Fibroblast of lung (primary cell): Measurements from ENCODE around the gene PPP1R9B. TPM values are rescaled to one million over a fixed set of nuclear protein-coding genes. Genes with fewer than 3 reads are reported as not detected.

Source experiments
- DNase-seq, 2 donors: peaks; one replicate each; pipeline versions ENCODE4 v3.0.0 to v3.0.0-alpha.2; 2010; ENCODE audit warnings: low read depth in 2 of 2
- H2AFZ ChIP-seq: 2 replicates; pipeline ENCODE4 v1.5.1; 2012; ENCODE audit warnings: low read length, control low read depth, inconsistent platforms
- H3K27ac ChIP-seq: 2 replicates; pipeline ENCODE4 v1.5.1; 2011; ENCODE audit warnings: low read length, control low read depth; ENCODE audit not compliant: insufficient read depth
- H3K27me3 ChIP-seq: 2 replicates; pipeline ENCODE4 v1.5.1; 2011; ENCODE audit warnings: mild to moderate bottlenecking, low read length; ENCODE audit not compliant: control insufficient read depth, insufficient read depth
- H3K36me3 ChIP-seq: 2 replicates; pipeline ENCODE4 v1.5.1; 2011; ENCODE audit warnings: low read length; ENCODE audit not compliant: control insufficient read depth, insufficient read depth
- H3K4me1 ChIP-seq: 2 replicates; pipeline ENCODE4 v1.5.1; 2011; ENCODE audit warnings: low read length; ENCODE audit not compliant: control insufficient read depth, insufficient read depth; ENCODE audit errors: extremely low read depth
- H3K4me2 ChIP-seq: 2 replicates; pipeline ENCODE4 v1.5.1; 2011; ENCODE audit warnings: low read length, control low read depth; ENCODE audit not compliant: insufficient read depth; ENCODE audit errors: extremely low read depth
- H3K4me3 ChIP-seq, 4 experiments: fragments of 200-600 bp in 1 of 4; sonication (generic) in 1 of 4; replicated peaks in 1 of 4; 2 replicates each; pipeline ENCODE4 v1.5.1; 2011 to 2016; ENCODE audit warnings: low read length in 4 of 4, low read depth in 3 of 4, mild to moderate bottlenecking in 3 of 4, control low read depth in 2 of 4, inconsistent platforms in 1 of 4, mixed read lengths in 1 of 4; ENCODE audit not compliant: insufficient read depth in 1 of 4; ENCODE audit errors: control extremely low read depth in 1 of 4
- H3K79me2 ChIP-seq: 2 replicates; pipeline ENCODE4 v1.5.1; 2012; ENCODE audit warnings: mild to moderate bottlenecking, low read length, inconsistent platforms; ENCODE audit not compliant: control insufficient read depth, insufficient read depth
- H3K9ac ChIP-seq: 2 replicates; pipeline ENCODE4 v1.5.1; 2011; ENCODE audit warnings: mild to moderate bottlenecking, low read length, control low read depth; ENCODE audit not compliant: insufficient read depth
- H3K9me3 ChIP-seq: 2 replicates; pipeline ENCODE4 v1.5.1; 2012; ENCODE audit warnings: low read depth, low read length; ENCODE audit not compliant: control insufficient read depth, insufficient read depth
- H4K20me1 ChIP-seq: 2 replicates; pipeline ENCODE4 v1.5.1; 2011; ENCODE audit warnings: low read length; ENCODE audit not compliant: control insufficient read depth, insufficient read depth; ENCODE audit errors: extremely low read depth
- EZH2 ChIP-seq: IDR thresholded peaks from 2 replicates; pipeline ENCODE4 v1.5.1; 2012; ENCODE audit warnings: low read length, control low read depth, mild to moderate bottlenecking; ENCODE audit errors: missing control alignments
- polyA plus RNA-seq, 2 donors: library from polyadenylated mRNA; depleted of rRNA in 1 of 2; stranded (reverse) in 1 of 2; unstranded in 1 of 2; fragments of >200 nt; gene quantifications; 2 replicates each; pipeline ENCODE4 v1.2.1, GENCODE V29; 2011 to 2012; ENCODE audit warnings: missing spikeins in 1 of 2
- total RNA-seq: library from RNA; depleted of rRNA; stranded (reverse); fragments of >200 nt; gene quantifications from 2 replicates; pipeline ENCODE4 v1.2.1, GENCODE V29; 2014
- TF ChIP-seq, protein P1 (sequence below), 2 donors: IDR thresholded peaks in 1 of 2; conservative IDR thresholded peaks in 1 of 2; 1 replicate in 1 of 2; 2 replicates in 1 of 2; pipeline ENCODE4 v1.5.1; 2011 to 2012; ENCODE audit warnings: low read length in 2 of 2, control low read depth in 1 of 2, inconsistent platforms in 1 of 2, low read depth in 1 of 2, mild to moderate bottlenecking in 1 of 2

PPP1R9B gene
- total and polyA plus RNA-seq, 2 donors (not counting 1 experiment from before 2014, with no cell fraction given), result 22.1 to 41.5 TPM

GRCh38 chr17:50177983-50178834 lies 27.7 kb upstream of the PPP1R9B start:
- Histone ChIP-seq H3K4me2 (peak overlapping the region; percentile 33), H2AFZ (no peak overlapping the region), H3K4me3 (no peak overlapping the region), H4K20me1 (no peaks in the 10 kb centered on the region), H3K36me3 (peaks cover 4% of the 10 kb centered on the region), H3K27me3 (no peaks in the 10 kb centered on the region), H3K79me2 (no peaks in the 10 kb centered on the region), H3K9ac (peak overlapping the region; percentile 54), H3K9me3 (no peaks in the 10 kb centered on the region), H3K27ac (peak overlapping the region; percentile 92), H3K4me1 (peaks cover 25% of the 10 kb centered on the region)
- no peak for TF ChIP-seq EZH2
- TF ChIP-seq, protein P1, sequence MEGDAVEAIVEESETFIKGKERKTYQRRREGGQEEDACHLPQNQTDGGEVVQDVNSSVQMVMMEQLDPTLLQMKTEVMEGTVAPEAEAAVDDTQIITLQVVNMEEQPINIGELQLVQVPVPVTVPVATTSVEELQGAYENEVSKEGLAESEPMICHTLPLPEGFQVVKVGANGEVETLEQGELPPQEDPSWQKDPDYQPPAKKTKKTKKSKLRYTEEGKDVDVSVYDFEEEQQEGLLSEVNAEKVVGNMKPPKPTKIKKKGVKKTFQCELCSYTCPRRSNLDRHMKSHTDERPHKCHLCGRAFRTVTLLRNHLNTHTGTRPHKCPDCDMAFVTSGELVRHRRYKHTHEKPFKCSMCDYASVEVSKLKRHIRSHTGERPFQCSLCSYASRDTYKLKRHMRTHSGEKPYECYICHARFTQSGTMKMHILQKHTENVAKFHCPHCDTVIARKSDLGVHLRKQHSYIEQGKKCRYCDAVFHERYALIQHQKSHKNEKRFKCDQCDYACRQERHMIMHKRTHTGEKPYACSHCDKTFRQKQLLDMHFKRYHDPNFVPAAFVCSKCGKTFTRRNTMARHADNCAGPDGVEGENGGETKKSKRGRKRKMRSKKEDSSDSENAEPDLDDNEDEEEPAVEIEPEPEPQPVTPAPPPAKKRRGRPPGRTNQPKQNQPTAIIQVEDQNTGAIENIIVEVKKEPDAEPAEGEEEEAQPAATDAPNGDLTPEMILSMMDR (conservative IDR thresholded peaks at IDR 0.05 in 1 of 2, IDR thresholded peaks at IDR 0.05 in 1 of 2; ENCODE audit: low read depth in 1 of 2, low read length in 2 of 2), result peak; percentile 45 to 59
- peak; percentile 97 to 99 for DNase-seq

GRCh38 chr17:50177476-50177875 lies 27.0 kb upstream of the PPP1R9B start:
- no peak for DNase-seq
- Histone ChIP-seq H3K4me2 (no peak overlapping the region), H2AFZ (no peak overlapping the region)

More at GRCh38 chr17:50177476-50177875, 27.0 kb upstream of the PPP1R9B start:
- Histone ChIP-seq H3K27ac (peak overlapping the region; percentile 92), H3K4me1 (peaks cover 30% of the 10 kb centered on the region), H3K9me3 (no peaks in the 10 kb centered on the region), H4K20me1 (no peaks in the 10 kb centered on the region), H3K27me3 (no peaks in the 10 kb centered on the region), H3K9ac (peak overlapping the region; percentile 54), H3K36me3 (peaks cover 4% of the 10 kb centered on the region), H3K4me3 (no peak overlapping the region), H3K79me2 (no peaks in the 10 kb centered on the region)
- TF ChIP-seq, protein P1 (conservative IDR thresholded peaks at IDR 0.05 in 1 of 2, IDR thresholded peaks at IDR 0.05 in 1 of 2; ENCODE audit: low read depth in 1 of 2, low read length in 2 of 2), result no peak
